CD14-positive monocyte (primary cell): ENCODE data around the gene UBXN11. TPM values are rescaled to one million over a fixed set of nuclear protein-coding genes. Genes with fewer than 3 reads are reported as not detected.
A peak's percentile ranks its signal among the peaks of the same experiment; 100 is the strongest.

Experiments
- DNase-seq, 3 donors: peaks; one replicate each; pipeline ENCODE4 v3.0.0-alpha.2; 2011 to 2022
- H2AFZ ChIP-seq: 2 replicates; pipeline ENCODE4 v1.6.0; 2012; ENCODE audit warnings: mild to moderate bottlenecking, low read depth, low read length, inconsistent platforms; ENCODE audit not compliant: insufficient read depth, poor library complexity, severe bottlenecking
- H3K27ac ChIP-seq, 2 donors: 1 replicate in 1 of 2; 2 replicates in 1 of 2; pipeline ENCODE4 v1.5.1; 2012 to 2013; ENCODE audit warnings: low read length in 2 of 2, control low read depth in 1 of 2, inconsistent platforms in 1 of 2, low read depth in 1 of 2, mild to moderate bottlenecking in 1 of 2
- H3K27me3 ChIP-seq, 2 donors: one replicate each; pipeline versions ENCODE4 v1.6.0 to v1.6.1; 2011 to 2013; ENCODE audit warnings: low read length in 2 of 2; ENCODE audit not compliant: control insufficient read depth in 2 of 2, insufficient read depth in 2 of 2
- H3K36me3 ChIP-seq, 2 donors: replicated peaks in 1 of 2; 1 replicate in 1 of 2; 2 replicates in 1 of 2; pipeline versions ENCODE4 v1.5.1 to v1.6.1; 2012 to 2013; ENCODE audit warnings: low read length in 2 of 2, control low read depth in 1 of 2, inconsistent platforms in 1 of 2, mild to moderate bottlenecking in 1 of 2; ENCODE audit not compliant: insufficient read depth in 2 of 2, control insufficient read depth in 1 of 2
- H3K4me1 ChIP-seq, 2 donors: 1 replicate in 1 of 2; 2 replicates in 1 of 2; pipeline versions ENCODE4 v1.5.1 to v1.6.1; 2012 to 2013; ENCODE audit warnings: low read length in 2 of 2, control low read depth in 1 of 2, inconsistent platforms in 1 of 2, mild to moderate bottlenecking in 1 of 2, moderate library complexity in 1 of 2; ENCODE audit not compliant: insufficient read depth in 2 of 2, control insufficient read depth in 1 of 2
- H3K4me2 ChIP-seq: replicated peaks from 2 replicates; pipeline ENCODE3; 2012; ENCODE audit warnings: low read length, moderate library complexity, mild to moderate bottlenecking; ENCODE audit not compliant: poor library complexity, severe bottlenecking; ENCODE audit errors: extremely low read depth
- H3K4me3 ChIP-seq, 3 experiments: fragments of 200-600 bp in 1 of 3; sonication (generic) in 1 of 3; replicated peaks in 1 of 3; 1 replicate in 2 of 3; 2 replicates in 1 of 3; pipeline ENCODE4 v1.5.1; 2011 to 2013; ENCODE audit warnings: low read length in 3 of 3, mild to moderate bottlenecking in 3 of 3, control low read depth in 2 of 3, low read depth in 2 of 3, inconsistent platforms in 1 of 3, moderate library complexity in 1 of 3
- H3K79me2 ChIP-seq: 2 replicates; pipeline ENCODE4 v1.6.0; 2012; ENCODE audit warnings: mild to moderate bottlenecking, control low read depth, inconsistent platforms, low read length, moderate library complexity; ENCODE audit not compliant: insufficient read depth
- H3K9ac ChIP-seq: 2 replicates; pipeline ENCODE4 v1.6.0; 2017; ENCODE audit warnings: low read length, mild to moderate bottlenecking; ENCODE audit not compliant: insufficient read depth, poor library complexity, severe bottlenecking
- H3K9me3 ChIP-seq, 2 donors: replicated peaks in 1 of 2; 1 replicate in 1 of 2; 2 replicates in 1 of 2; pipeline versions ENCODE4 v1.5.1 to v1.6.1; 2012 to 2013; ENCODE audit warnings: low read length in 2 of 2, control low read depth in 1 of 2; ENCODE audit not compliant: control insufficient read depth in 1 of 2, insufficient read depth in 1 of 2
- H4K20me1 ChIP-seq: 2 replicates; pipeline ENCODE4 v1.6.0; 2012; ENCODE audit warnings: mild to moderate bottlenecking, low read length, control low read depth, moderate library complexity; ENCODE audit not compliant: insufficient read depth
- H3K27ac Mint-ChIP-seq, 7 donors: one replicate each; pipeline ENCODE4 v1.8.0; 2020; ENCODE audit warnings: mild to moderate bottlenecking in 7 of 7, mixed read lengths in 7 of 7, moderate library complexity in 6 of 7, inconsistent platforms in 2 of 7
- H3K27me3 Mint-ChIP-seq, 3 donors: one replicate each; pipeline ENCODE4 v1.8.0; 2021 to 2022; ENCODE audit warnings: low read depth in 3 of 3, mild to moderate bottlenecking in 3 of 3, mixed read lengths in 3 of 3, moderate library complexity in 3 of 3, inconsistent platforms in 1 of 3
- H3K36me3 Mint-ChIP-seq, 2 donors: one replicate each; pipeline ENCODE4 v1.8.0; 2020; ENCODE audit warnings: mixed read lengths in 2 of 2, inconsistent platforms in 1 of 2, mild to moderate bottlenecking in 1 of 2
- H3K4me1 Mint-ChIP-seq: one replicate; pipeline ENCODE4 v1.8.0; 2020; ENCODE audit warnings: mild to moderate bottlenecking, mixed read lengths
- H3K4me3 Mint-ChIP-seq, 2 donors: one replicate each; pipeline ENCODE4 v1.8.0; 2020; ENCODE audit warnings: mild to moderate bottlenecking in 2 of 2, mixed read lengths in 2 of 2, moderate library complexity in 1 of 2
- H3K9me3 Mint-ChIP-seq, 7 donors: one replicate each; pipeline ENCODE4 v1.8.0; 2020 to 2022; ENCODE audit warnings: mixed read lengths in 7 of 7, mild to moderate bottlenecking in 6 of 7, moderate library complexity in 6 of 7, inconsistent platforms in 2 of 7
- WGBS: methylation state at CpG from one replicate; pipeline ENCODE4 v1.1.5; 2013; ENCODE audit warnings: missing lambda C conversion rate; ENCODE audit not compliant: insufficient coverage; 5-methylcytosine and 5-hydroxymethylcytosine counted together
- intact Hi-C, 2 donors: fragments of 100-400 bp; cut with micrococcal nuclease; formaldehyde crosslinking; loops; one replicate each; pipeline versions ENCODE4 v1.15.0 to v1.15.1; 2023
- polyA plus RNA-seq, 3 donors: library from polyadenylated mRNA; depleted of rRNA in 1 of 3; unstranded in 2 of 3; stranded (reverse) in 1 of 3; fragments of 300-500 nt in 2 of 3; fragments of >200 nt in 1 of 3; fragmentation: Illumina TruSeq in 2 of 3; gene quantifications; 1 replicate in 2 of 3; 2 replicates in 1 of 3; pipeline ENCODE4 v1.2.3, GENCODE V29; 2012 to 2021
- TF ChIP-seq, protein P1 (sequence below): fragments of 200-600 bp; IDR thresholded peaks from one replicate; pipeline ENCODE4 v1.8.0; 2022; ENCODE audit warnings: antibody characterized with exemption, mild to moderate bottlenecking

UBXN11 gene
- polyA plus RNA-seq, 3 donors: 48.0 to 885 (median 52.1) TPM

DNA sequence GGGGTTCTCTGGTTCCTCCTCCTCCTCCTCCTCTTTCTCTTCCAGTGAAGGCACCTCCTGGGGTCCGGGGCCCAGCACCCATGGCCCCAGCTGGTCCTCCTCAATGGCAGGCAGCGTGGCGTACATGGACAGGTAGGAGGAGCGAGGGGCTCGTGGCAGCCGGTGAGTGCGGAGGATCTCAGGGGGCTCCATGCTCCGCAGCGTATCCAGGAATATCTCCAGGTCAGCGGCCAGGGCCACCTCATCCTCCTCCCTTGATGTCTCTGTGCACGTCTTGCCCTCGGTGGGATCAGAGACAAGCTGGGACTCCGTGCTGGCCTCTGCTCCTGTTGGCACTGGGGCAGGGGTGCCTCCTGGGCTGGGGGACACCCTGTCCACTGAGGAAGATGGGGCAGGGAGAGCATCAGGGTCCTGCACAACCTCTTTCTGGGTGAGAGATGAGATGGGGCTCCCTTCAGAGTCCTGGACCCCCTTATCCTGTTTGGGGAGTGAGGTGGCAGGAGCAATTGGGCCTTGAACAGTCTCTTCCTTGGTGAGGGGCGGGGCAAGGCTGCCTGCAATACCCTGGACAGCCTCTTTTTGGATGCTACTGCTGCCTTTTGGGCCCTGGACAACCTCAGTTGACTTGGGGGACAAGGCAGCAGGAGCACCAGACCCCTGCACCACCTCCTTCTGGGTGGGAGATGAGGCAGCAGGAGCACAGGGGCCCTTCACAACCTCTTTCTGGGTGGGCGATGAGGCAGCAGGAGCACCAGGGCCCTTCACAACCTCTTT, 37.9 kb upstream of the UBXN11 start:
- Histone ChIP-seq H3K4me1 (peaks cover 6 to 10% of the 10 kb centered on the region in 2 donors), H3K79me2 (no peaks in the 10 kb centered on the region), H3K4me2 (no peak overlapping the region), H3K27me3 (no peaks in the 10 kb centered on the region), H3K4me3 (no peak overlapping the region), H2AFZ (no peak overlapping the region), H4K20me1 (no peaks in the 10 kb centered on the region), H3K9ac (no peak overlapping the region), H3K36me3 (no peaks in the 10 kb centered on the region), H3K27ac (no peak overlapping the region), H3K9me3 (no peaks in the 10 kb centered on the region)
- intact Hi-C loops: no loop called here
- 97% methylated on average over 14 of the region's 15 CpGs for WGBS
- H3K4me3 Mint-ChIP-seq: no peak overlapping the region
- no peak for DNase-seq
- H3K9me3 Mint-ChIP-seq: no peaks in the 10 kb centered on the region
- no peaks in the 10 kb centered on the region for H3K36me3 Mint-ChIP-seq
- TF ChIP-seq, protein P1, sequence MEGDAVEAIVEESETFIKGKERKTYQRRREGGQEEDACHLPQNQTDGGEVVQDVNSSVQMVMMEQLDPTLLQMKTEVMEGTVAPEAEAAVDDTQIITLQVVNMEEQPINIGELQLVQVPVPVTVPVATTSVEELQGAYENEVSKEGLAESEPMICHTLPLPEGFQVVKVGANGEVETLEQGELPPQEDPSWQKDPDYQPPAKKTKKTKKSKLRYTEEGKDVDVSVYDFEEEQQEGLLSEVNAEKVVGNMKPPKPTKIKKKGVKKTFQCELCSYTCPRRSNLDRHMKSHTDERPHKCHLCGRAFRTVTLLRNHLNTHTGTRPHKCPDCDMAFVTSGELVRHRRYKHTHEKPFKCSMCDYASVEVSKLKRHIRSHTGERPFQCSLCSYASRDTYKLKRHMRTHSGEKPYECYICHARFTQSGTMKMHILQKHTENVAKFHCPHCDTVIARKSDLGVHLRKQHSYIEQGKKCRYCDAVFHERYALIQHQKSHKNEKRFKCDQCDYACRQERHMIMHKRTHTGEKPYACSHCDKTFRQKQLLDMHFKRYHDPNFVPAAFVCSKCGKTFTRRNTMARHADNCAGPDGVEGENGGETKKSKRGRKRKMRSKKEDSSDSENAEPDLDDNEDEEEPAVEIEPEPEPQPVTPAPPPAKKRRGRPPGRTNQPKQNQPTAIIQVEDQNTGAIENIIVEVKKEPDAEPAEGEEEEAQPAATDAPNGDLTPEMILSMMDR: no peak
- peaks cover 7% of the 10 kb centered on the region for H3K4me1 Mint-ChIP-seq
- peaks cover 2 to 17% (median 9%) of the 10 kb centered on the region in 3 donors for H3K27me3 Mint-ChIP-seq
- H3K27ac Mint-ChIP-seq: peak overlapping the region in 1 of 7 donors; percentile 54

DNA sequence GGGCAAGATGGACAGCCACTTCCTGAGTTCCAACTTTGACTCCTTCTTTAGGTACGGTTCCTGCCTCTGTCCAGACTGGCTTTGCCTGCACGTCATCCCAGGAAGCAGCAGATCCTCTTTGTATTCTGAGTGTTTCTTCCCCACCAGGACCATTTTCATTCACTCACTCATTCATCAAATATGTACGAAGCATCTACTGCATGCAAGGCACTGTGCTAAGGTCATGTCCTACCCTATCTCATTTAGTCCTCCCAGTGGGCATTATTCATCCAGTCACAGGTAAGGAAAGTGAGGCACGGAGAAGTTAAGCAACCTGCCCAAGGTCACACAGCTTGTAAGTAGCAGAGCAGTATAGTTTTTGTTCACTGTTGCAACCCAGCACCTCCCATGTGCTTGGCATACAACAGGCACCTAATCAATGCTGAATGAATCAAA, 33.6 kb upstream of the UBXN11 start:
- Mint-ChIP-seq H3K27me3 (peaks cover 14 to 46% (median 26%) of the 10 kb centered on the region in 3 donors), H3K27ac (no peak overlapping the region), H3K36me3 (no peaks in the 10 kb centered on the region), H3K9me3 (peaks cover 0 to 3% (median 0%) of the 10 kb centered on the region in 7 donors), H3K4me1 (peaks cover 13% of the 10 kb centered on the region), H3K4me3 (no peak overlapping the region)
- Histone ChIP-seq H3K4me1 (peaks cover 14 to 19% of the 10 kb centered on the region in 2 donors), H3K27me3 (peaks cover 0 to 24% of the 10 kb centered on the region in 2 donors), H3K4me3 (no peak overlapping the region), H4K20me1 (no peaks in the 10 kb centered on the region), H3K4me2 (no peak overlapping the region), H2AFZ (no peak overlapping the region), H3K79me2 (no peaks in the 10 kb centered on the region), H3K9me3 (no peaks in the 10 kb centered on the region), H3K9ac (no peak overlapping the region), H3K36me3 (no peaks in the 10 kb centered on the region), H3K27ac (no peak overlapping the region)
- WGBS: 79% methylated on average over 3 of the region's 4 CpGs
- intact Hi-C loops: no loop called here
- TF ChIP-seq, protein P1: no peak
- DNase-seq: no peak
